UCSD-AML1 (cell line): ENCODE measurements around the gene ELL2.
"Not testable (repeated sequence)": the region's sequence is repeated elsewhere in the genome, so short reads cannot be mapped to it uniquely, and the experiment has no call there.

Experiments used
- DNase-seq: peaks from one replicate; lab custom pipeline; 2025; ENCODE audit not compliant: unreplicated experiment; lab: John Stamatoyannopoulos, UW

Gene ELL2

GRCh38 chr5:95910521-95910920, 51.1 kb downstream of the ELL2 start:
- DNase-seq: no peak

- no peak for DNase-seq
Measured at GRCh38 chr5:95909738-95910137, 51.9 kb downstream of the ELL2 start.

- no peak for DNase-seq
Measured at GRCh38 chr5:95908799-95909198, 52.9 kb downstream of the ELL2 start.

- DNase-seq: no peak
Measured at GRCh38 chr5:95907740-95908706, 53.6 kb downstream of the ELL2 start.

- no peak for DNase-seq
Measured at GRCh38 chr5:95907067-95907705, 54.5 kb downstream of the ELL2 start.

GRCh38 chr5:95906398-95906797, 55.3 kb downstream of the ELL2 start:
- DNase-seq: not testable (repeated sequence)

- DNase-seq: no peak
Measured at GRCh38 chr5:95904827-95905226, 56.8 kb downstream of the ELL2 start.

- no peak for DNase-seq
Measured at GRCh38 chr5:95903838-95904237, 57.8 kb downstream of the ELL2 start.

- DNase-seq: no peak
Measured at GRCh38 chr5:95901676-95902627, 59.7 kb downstream of the ELL2 start.

GRCh38 chr5:95900383-95900958, 61.2 kb downstream of the ELL2 start:
- DNase-seq: no peak

GRCh38 chr5:95899829-95900228, 61.8 kb downstream of the ELL2 start:
- no peak for DNase-seq

- no peak for DNase-seq
Measured at GRCh38 chr5:95899006-95899405, 62.6 kb downstream of the ELL2 start.

GRCh38 chr5:95895771-95896170, 65.9 kb downstream of the ELL2 start:
- DNase-seq: no peak

GRCh38 chr5:95895251-95895650, 66.4 kb downstream of the ELL2 start:
- DNase-seq: no peak

GRCh38 chr5:95892784-95893354, 68.8 kb downstream of the ELL2 start:
- DNase-seq: peak; percentile 13

- no peak for DNase-seq
Measured at GRCh38 chr5:95891499-95891898, 70.2 kb downstream of the ELL2 start.

- DNase-seq: no peak
Measured at GRCh38 chr5:95889076-95889475, 72.6 kb downstream of the ELL2 start.

- no peak for DNase-seq
Measured at GRCh38 chr5:95887977-95888376, 73.7 kb downstream of the ELL2 start.

- no peak for DNase-seq
Measured at GRCh38 chr5:95886340-95887044, 75.2 kb downstream of the ELL2 start.

GRCh38 chr5:95884511-95884910, 77.1 kb downstream of the ELL2 start:
- peak; percentile 10 for DNase-seq
